Thyroid gland (tissue), 4 donors: ENCODE results near the gene PLEKHN1. TPM values are rescaled to one million over a fixed set of nuclear protein-coding genes. Genes with fewer than 3 reads are reported as not detected.

Experiments
- DNase-seq, 2 donors: peaks; one replicate each; pipeline ENCODE4 v3.0.0-alpha.2; 2019
- H3K27ac ChIP-seq, 3 donors: fragments of 200-600 bp; sonication (generic); 1 replicate in 2 of 3; 2 replicates in 1 of 3; pipeline ENCODE4 v1.5.1; 2016 to 2019; ENCODE audit warnings: mild to moderate bottlenecking in 1 of 3, moderate library complexity in 1 of 3
- H3K27me3 ChIP-seq: fragments of 200-600 bp; sonication (generic); one replicate; pipeline ENCODE4 v1.5.1; 2019
- H3K36me3 ChIP-seq, 2 donors: fragments of 200-600 bp; sonication (generic); one replicate each; pipeline ENCODE4 v1.5.1; 2016 to 2019
- H3K4me1 ChIP-seq, 2 donors: fragments of 200-600 bp; sonication (generic); one replicate each; pipeline ENCODE4 v1.5.1; 2017 to 2019
- H3K4me3 ChIP-seq, 3 donors: fragments of 200-600 bp; sonication (generic); replicated peaks in 1 of 3; 1 replicate in 2 of 3; 2 replicates in 1 of 3; pipeline ENCODE4 v1.5.1; 2016; ENCODE audit warnings: mild to moderate bottlenecking in 1 of 3
- H3K9me3 ChIP-seq: fragments of 200-600 bp; sonication (generic); one replicate; pipeline ENCODE4 v1.5.1; 2017
- POLR2A ChIP-seq, 2 donors: fragments of 450-650 bp; IDR thresholded peaks; one replicate each; pipeline ENCODE4 v1.6.1; 2017; ENCODE audit warnings: antibody characterized with exemption in 2 of 2, mild to moderate bottlenecking in 2 of 2, moderate library complexity in 1 of 2
- WGBS, 2 donors: methylation state at CpG; one replicate each; pipeline ENCODE4 v1.1.5; 2017; 5-methylcytosine and 5-hydroxymethylcytosine counted together
- intact Hi-C: fragments of 100-400 bp; cut with DNase I; formaldehyde crosslinking; loops from one replicate; pipeline ENCODE4 v1.15.1; 2023
- small RNA-seq: library from RNA; depleted of rRNA; stranded (forward); fragments of <200 nt; gene quantifications from one replicate; pipeline ENCODE3, GENCODE V24; 2016
- total RNA-seq, 4 donors: library from RNA; depleted of rRNA; stranded (reverse); fragments of >200 nt; gene quantifications; one replicate each; pipeline ENCODE4 v1.2.3, GENCODE V29; 2016
- TF ChIP-seq, protein P1 (sequence below), 6 experiments: fragments of 200-600 bp in 3 of 6; fragments of 450-650 bp in 3 of 6; sonication (generic) in 3 of 6; IDR thresholded peaks; one replicate each; pipeline ENCODE4 v1.5.1; 2016 to 2019; ENCODE audit warnings: antibody characterized with exemption in 6 of 6, mild to moderate bottlenecking in 2 of 6, inconsistent platforms in 1 of 6, moderate library complexity in 1 of 6

Gene PLEKHN1
- total RNA-seq, 4 donors from 2014 or later, result 0.25 to 0.27 TPM; not detected in 2

DNA sequence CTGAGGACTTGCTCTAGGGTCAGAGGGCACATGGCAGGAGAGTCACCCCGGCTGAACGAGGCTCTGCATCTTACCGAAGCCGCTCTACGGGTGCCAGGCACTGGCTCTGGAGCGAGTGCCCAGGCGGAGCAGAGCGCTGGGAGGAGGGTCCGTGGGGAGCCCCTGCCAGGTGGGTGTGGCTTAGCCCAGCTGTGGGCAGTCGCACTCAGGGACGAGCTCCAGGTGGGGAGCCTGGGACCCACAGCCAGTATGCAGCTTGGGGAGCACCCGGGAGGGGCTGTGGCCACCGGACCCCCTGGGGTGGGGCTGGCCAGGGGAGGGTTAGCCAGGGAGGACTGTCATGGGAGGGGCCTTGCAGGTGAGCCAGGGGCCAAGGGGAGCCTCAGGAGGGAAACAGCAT is 57.4 kb downstream of the PLEKHN1 start:
- no peaks in the 10 kb centered on the region for H3K36me3 ChIP-seq
- H3K4me1 ChIP-seq, result peaks cover 33 to 47% of the 10 kb centered on the region in 2 donors
- H3K27me3 ChIP-seq, result no peaks in the 10 kb centered on the region
- intact Hi-C loops, result no loop called here
- H3K4me3 ChIP-seq, result no peak overlapping the region
- WGBS, 2 donors, result 67 to 79% methylated on average over 6 to 13 of the region's 13 CpGs
- H3K9me3 ChIP-seq, result no peaks in the 10 kb centered on the region
- peak; percentile 70 to 71 for DNase-seq
- peak overlapping the region; percentile 66 to 91 (median 84) for H3K27ac ChIP-seq
- TF ChIP-seq, protein P1, sequence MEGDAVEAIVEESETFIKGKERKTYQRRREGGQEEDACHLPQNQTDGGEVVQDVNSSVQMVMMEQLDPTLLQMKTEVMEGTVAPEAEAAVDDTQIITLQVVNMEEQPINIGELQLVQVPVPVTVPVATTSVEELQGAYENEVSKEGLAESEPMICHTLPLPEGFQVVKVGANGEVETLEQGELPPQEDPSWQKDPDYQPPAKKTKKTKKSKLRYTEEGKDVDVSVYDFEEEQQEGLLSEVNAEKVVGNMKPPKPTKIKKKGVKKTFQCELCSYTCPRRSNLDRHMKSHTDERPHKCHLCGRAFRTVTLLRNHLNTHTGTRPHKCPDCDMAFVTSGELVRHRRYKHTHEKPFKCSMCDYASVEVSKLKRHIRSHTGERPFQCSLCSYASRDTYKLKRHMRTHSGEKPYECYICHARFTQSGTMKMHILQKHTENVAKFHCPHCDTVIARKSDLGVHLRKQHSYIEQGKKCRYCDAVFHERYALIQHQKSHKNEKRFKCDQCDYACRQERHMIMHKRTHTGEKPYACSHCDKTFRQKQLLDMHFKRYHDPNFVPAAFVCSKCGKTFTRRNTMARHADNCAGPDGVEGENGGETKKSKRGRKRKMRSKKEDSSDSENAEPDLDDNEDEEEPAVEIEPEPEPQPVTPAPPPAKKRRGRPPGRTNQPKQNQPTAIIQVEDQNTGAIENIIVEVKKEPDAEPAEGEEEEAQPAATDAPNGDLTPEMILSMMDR (IDR thresholded peaks at IDR 0.05), result no peak
- TF ChIP-seq POLR2A (IDR thresholded peaks at IDR 0.05), result no peak

DNA sequence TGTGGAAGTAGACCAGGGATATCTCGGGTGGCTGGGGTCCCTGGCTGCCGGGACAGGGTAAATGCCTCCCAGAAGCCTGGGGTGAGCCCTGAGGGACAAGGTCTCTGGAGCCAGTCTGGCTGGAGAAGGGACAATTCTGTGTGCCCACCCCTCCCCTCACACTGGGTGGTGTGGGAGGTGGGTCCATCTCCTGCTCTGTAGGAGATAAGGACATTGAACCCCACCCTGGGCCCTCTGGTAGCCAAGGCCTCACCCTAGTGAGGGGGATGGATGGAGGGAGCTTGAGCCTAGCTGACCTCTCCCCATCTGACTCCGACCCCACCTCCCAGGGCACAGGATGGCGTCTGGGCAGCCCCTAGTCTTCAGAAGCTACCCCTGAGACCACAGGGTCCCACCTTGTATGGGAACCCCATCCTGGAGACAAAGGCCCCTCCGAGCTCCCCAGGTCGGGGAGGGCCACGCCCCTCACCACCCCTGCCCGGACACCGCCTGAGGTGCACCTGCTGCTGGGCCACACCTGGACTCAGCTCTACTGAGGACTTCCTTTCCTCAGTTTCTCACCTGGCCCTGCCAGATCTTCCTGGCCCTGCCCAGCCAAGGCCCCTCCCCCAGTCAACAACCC is 58.0 kb downstream of the PLEKHN1 start:
- no peaks in the 10 kb centered on the region for H3K27me3 ChIP-seq
- no peak for DNase-seq
- no peak overlapping the region for H3K4me3 ChIP-seq
- peak overlapping the region; percentile 66 to 91 (median 84) for H3K27ac ChIP-seq
- no peaks in the 10 kb centered on the region for H3K9me3 ChIP-seq
- intact Hi-C loops, result no loop called here
- no peaks in the 10 kb centered on the region for H3K36me3 ChIP-seq
- TF ChIP-seq POLR2A (IDR thresholded peaks at IDR 0.05), result no peak
- TF ChIP-seq, protein P1 (IDR thresholded peaks at IDR 0.05), result no peak
- H3K4me1 ChIP-seq, result peaks cover 33 to 47% of the 10 kb centered on the region in 2 donors
- 76 to 95% methylated on average over 7 to 9 of the region's 9 CpGs for WGBS, 2 donors

DNA sequence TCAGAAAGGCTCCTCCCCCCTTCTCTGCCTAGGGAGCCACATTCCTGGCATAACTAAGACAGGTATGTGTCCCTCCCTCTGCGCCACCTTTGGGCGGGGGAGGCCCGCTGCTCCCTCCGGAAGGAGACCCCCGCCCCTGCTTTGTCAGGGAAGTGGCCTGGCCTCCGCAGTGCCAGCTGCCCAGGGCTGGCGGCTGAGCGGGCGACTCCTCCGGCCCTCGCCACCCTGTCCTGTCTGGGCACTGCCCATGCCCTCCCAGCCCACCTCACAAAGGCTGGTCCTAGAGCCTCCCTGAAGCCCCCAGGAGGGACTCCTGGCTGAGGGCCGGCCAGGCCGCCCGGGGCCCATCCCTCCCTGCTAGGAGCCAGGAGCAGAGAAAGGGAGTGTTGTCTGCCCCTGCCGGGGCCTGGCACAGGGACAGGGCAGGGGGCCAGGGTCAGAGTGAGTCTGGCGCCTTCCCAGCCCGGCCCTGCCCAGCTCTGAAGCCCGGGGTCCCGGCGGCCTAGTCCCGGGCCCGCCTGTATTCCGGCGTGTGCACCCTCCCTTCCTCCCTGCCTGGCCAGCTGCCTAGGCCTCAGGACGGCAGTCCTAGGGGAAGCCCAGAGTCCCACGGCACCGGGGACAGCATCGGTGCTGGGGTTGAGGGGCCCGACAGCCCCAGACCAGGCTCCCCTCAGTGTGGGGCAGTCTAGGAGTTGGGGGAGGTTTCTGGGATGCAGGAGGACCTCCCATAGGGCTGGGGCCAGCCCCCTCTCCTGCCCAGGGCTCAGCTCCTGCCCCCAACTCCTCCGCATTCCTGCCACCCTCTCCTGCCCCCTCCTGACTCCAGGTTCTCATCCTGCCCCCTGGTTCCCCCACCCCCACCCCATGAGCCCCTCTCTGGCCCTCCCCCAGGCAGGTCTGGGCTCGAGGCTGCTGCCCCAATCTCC is 58.8 kb downstream of the PLEKHN1 start:
- H3K9me3 ChIP-seq, result no peaks in the 10 kb centered on the region
- H3K36me3 ChIP-seq, result no peaks in the 10 kb centered on the region
- intact Hi-C loops, result no loop called here
- H3K4me3 ChIP-seq, result peak overlapping the region in 1 of 3 donors; percentile 41
- H3K27ac ChIP-seq, result peak overlapping the region; percentile 66 to 91 (median 84)
- peak; percentile 94 to 95 for DNase-seq
- WGBS, 2 donors, result 14 to 38% methylated on average over 8 to 12 of the region's 31 CpGs
- peaks cover 33 to 47% of the 10 kb centered on the region in 2 donors for H3K4me1 ChIP-seq
- TF ChIP-seq POLR2A (IDR thresholded peaks at IDR 0.05), result peak; percentile 61 to 71
- TF ChIP-seq, protein P1 (IDR thresholded peaks at IDR 0.05), result peak in 1 of 6 experiments; percentile 3
- H3K27me3 ChIP-seq, result no peaks in the 10 kb centered on the region

Small RNAs within 50 kb of the gene (small RNA-seq; reads per million reads assigned to genes)
- gene AL645608.3, result not detected

Other genes starting within 250 kb of the PLEKHN1 start
- gene SAMD11, start 42.6 kb upstream of the PLEKHN1 start, total RNA-seq, result 10 to 100 TPM in 1 of 4 donors, 1 to 10 TPM in 3; 4.1 to 11.2 (median 6.3) TPM
- gene NOC2L, start 7.2 kb upstream of the PLEKHN1 start, total RNA-seq, result 10 to 100 TPM; 31.9 to 39.8 (median 34.6) TPM
- 10 to 100 TPM in 2 of 4 donors, 1 to 10 TPM in 2; 3.4 to 10.9 (median 10.3) TPM for gene KLHL17, start 5.9 kb upstream of the PLEKHN1 start, total RNA-seq
- gene PERM1, start 15.6 kb downstream of the PLEKHN1 start, total RNA-seq, result under 1 TPM in 1 of 4 donors, not detected in 3; 0.22 TPM
- 10 to 100 TPM in 3 of 4 donors, 1 to 10 TPM in 1; 5.0 to 29.2 (median 18.6) TPM for gene HES4, start 33.6 kb downstream of the PLEKHN1 start, total RNA-seq
- 10 to 100 TPM; 18.5 to 57.5 (median 37.8) TPM for gene ISG15, start 47.0 kb downstream of the PLEKHN1 start, total RNA-seq
- gene AGRN, start 53.6 kb downstream of the PLEKHN1 start, total RNA-seq, result 100 to 1,000 TPM in 3 of 4 donors, 10 to 100 TPM in 1; 68.3 to 147 (median 129) TPM
- not detected for gene RNF223, start 107.8 kb downstream of the PLEKHN1 start, total RNA-seq
- 10 to 100 TPM; 10.3 to 27.6 (median 19.6) TPM for gene C1orf159, start 149.6 kb downstream of the PLEKHN1 start, total RNA-seq
- gene TTLL10, start 207.4 kb downstream of the PLEKHN1 start, total RNA-seq, result under 1 TPM in 2 of 4 donors, not detected in 2; 0.13 to 0.29 TPM
- gene TNFRSF18, start 240.1 kb downstream of the PLEKHN1 start, total RNA-seq, result under 1 TPM in 2 of 4 donors, not detected in 2; 0.49 to 0.67 TPM
- gene TNFRSF4, start 247.7 kb downstream of the PLEKHN1 start, total RNA-seq, result 1 to 10 TPM; 1.5 to 4.5 (median 3.2) TPM